Upper lobe of left lung (tissue), 6 donors: Measurements from ENCODE around the gene CAPN5. TPM values are rescaled to one million over a fixed set of nuclear protein-coding genes. Genes with fewer than 3 reads are reported as not detected.
"Not testable (repeated sequence)": the region's sequence is repeated elsewhere in the genome, so short reads cannot be mapped to it uniquely, and the experiment has no call there.

ENCODE experiments used
- ATAC-seq, 2 donors: fragments of 200-7000 bp; cut with Tn5 transposase; one replicate each; pipeline ENCODE4 v1.9.1; 2022; ENCODE audit warnings: mild to moderate bottlenecking in 2 of 2, moderate library complexity in 2 of 2; ENCODE audit not compliant: low FRiP score in 2 of 2
- DNase-seq, 2 donors: peaks; one replicate each; pipeline ENCODE4 v3.0.0-alpha.2; 2019 to 2020
- H3K27ac ChIP-seq, 4 donors: fragments of 200-600 bp; sonication (generic); one replicate each; pipeline ENCODE4 v1.5.1; 2016 to 2019
- H3K27me3 ChIP-seq, 4 donors: fragments of 200-600 bp; sonication (generic); one replicate each; pipeline ENCODE4 v1.5.1; 2017 to 2019
- H3K36me3 ChIP-seq, 4 donors: fragments of 200-600 bp; sonication (generic); one replicate each; pipeline ENCODE4 v1.5.1; 2016 to 2019
- H3K4me1 ChIP-seq, 4 donors: fragments of 200-600 bp; sonication (generic); one replicate each; pipeline ENCODE4 v1.5.1; 2018 to 2019
- H3K4me3 ChIP-seq, 4 donors: fragments of 200-600 bp; sonication (generic); one replicate each; pipeline ENCODE4 v1.5.1; 2017 to 2019; ENCODE audit warnings: mild to moderate bottlenecking in 2 of 4, moderate library complexity in 1 of 4
- H3K9me3 ChIP-seq, 4 donors: fragments of 200-600 bp; sonication (generic); one replicate each; pipeline ENCODE4 v1.5.1; 2018 to 2019
- EP300 ChIP-seq, 4 donors: sonication (generic); formaldehyde crosslinking; IDR thresholded peaks; one replicate each; pipeline ENCODE4 v1.5.1; 2017; ENCODE audit warnings: antibody characterized with exemption in 4 of 4, control low read depth in 2 of 4
- POLR2A ChIP-seq, 4 donors: fragments of 450-650 bp; IDR thresholded peaks; one replicate each; pipeline ENCODE4 v1.5.1; 2016 to 2017; ENCODE audit warnings: antibody characterized with exemption in 4 of 4, mild to moderate bottlenecking in 2 of 4
- POLR2AphosphoS5 ChIP-seq, 2 donors: sonication (generic); formaldehyde crosslinking; IDR thresholded peaks; one replicate each; pipeline ENCODE4 v1.5.1; 2017; ENCODE audit warnings: antibody characterized with exemption in 2 of 2
- WGBS, 2 donors: methylation state at CpG; one replicate each; pipeline ENCODE4 v1.1.5; 2017 to 2018; 5-methylcytosine and 5-hydroxymethylcytosine counted together
- total RNA-seq, 6 donors: library from RNA; depleted of rRNA in 4 of 6; stranded (reverse); fragments of >200 nt in 4 of 6; gene quantifications; one replicate each; pipeline versions ENCODE4 v1.1.0 to v1.2.1, GENCODE V29; 2016 to 2021
- TF ChIP-seq, protein P1 (sequence below), 6 experiments: fragments of 450-650 bp in 4 of 6; fragments of 200-600 bp in 2 of 6; sonication (generic) in 2 of 6; IDR thresholded peaks; one replicate each; pipeline ENCODE4 v1.5.1; 2016 to 2019; ENCODE audit warnings: antibody characterized with exemption in 6 of 6
- donor health status: DM: no; HTN: no; CAD: no; lungs with moderate emphysema.
- donor health status: DM: no; HTN: yes; CAD: no; lungs with severe emphysema.

The CAPN5 gene
- total RNA-seq, 6 donors from 2014 or later, result 2.6 to 8.4 (median 4.4) TPM

DNA sequence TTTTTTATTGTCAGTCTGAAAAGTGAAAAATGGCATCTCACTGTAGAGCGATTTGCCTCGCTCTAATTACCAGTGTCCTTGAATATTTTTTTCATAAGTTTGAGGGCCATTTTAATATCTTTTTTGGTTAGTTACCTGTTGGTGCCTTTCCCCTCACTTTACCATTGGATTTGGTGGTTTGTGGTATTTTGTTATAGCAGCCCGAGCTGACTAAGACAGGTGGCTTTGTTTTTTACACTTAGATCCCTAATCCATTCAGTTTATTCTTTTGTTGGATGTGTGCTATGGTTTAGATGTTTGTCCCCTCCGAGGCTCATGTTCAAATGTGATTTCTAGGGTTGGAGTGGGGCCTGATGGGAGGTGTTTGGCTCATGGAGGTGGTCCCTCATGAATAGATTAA is 6.5 kb upstream of the CAPN5 start:
- Histone ChIP-seq H3K9me3 (peaks cover 0 to 17% (median 11%) of the 10 kb centered on the region in 4 donors), H3K27ac (no peak overlapping the region), H3K4me1 (no peaks in the 10 kb centered on the region), H3K36me3 (no peaks in the 10 kb centered on the region), H3K27me3 (no peaks in the 10 kb centered on the region), H3K4me3 (no peak overlapping the region)
- ATAC-seq (no peak), DNase-seq (no peak)
- WGBS, 2 donors, result 84 to 86% methylated on average over 4 of the region's 4 CpGs
- no peak for TF ChIP-seq POLR2A (IDR thresholded peaks at IDR 0.05)
- TF ChIP-seq EP300 (IDR thresholded peaks at IDR 0.05), result no peak
- no peak for TF ChIP-seq POLR2AphosphoS5 (IDR thresholded peaks at IDR 0.05)
- TF ChIP-seq, protein P1, sequence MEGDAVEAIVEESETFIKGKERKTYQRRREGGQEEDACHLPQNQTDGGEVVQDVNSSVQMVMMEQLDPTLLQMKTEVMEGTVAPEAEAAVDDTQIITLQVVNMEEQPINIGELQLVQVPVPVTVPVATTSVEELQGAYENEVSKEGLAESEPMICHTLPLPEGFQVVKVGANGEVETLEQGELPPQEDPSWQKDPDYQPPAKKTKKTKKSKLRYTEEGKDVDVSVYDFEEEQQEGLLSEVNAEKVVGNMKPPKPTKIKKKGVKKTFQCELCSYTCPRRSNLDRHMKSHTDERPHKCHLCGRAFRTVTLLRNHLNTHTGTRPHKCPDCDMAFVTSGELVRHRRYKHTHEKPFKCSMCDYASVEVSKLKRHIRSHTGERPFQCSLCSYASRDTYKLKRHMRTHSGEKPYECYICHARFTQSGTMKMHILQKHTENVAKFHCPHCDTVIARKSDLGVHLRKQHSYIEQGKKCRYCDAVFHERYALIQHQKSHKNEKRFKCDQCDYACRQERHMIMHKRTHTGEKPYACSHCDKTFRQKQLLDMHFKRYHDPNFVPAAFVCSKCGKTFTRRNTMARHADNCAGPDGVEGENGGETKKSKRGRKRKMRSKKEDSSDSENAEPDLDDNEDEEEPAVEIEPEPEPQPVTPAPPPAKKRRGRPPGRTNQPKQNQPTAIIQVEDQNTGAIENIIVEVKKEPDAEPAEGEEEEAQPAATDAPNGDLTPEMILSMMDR (IDR thresholded peaks at IDR 0.05), result no peak

DNA sequence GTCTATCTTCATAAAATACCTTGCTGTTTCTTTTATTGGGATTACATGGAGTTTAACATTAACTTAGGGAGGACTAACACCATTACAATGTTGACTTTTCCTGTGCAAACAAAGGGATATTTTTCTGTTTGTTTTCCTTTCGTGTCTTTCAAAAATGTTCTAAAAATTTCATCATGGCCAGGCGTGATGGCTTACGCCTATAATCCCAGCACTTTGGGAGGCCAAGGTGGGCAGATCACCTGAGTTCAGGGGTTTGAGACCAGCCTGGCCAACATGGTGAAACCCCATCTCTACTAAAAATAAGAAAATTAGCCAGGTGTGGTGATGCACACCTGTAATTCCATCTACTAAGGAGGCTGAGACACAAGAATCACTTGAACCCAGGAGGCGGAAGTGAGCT is 5.5 kb upstream of the CAPN5 start:
- not testable (repeated sequence) for H3K27ac ChIP-seq, H3K4me3 ChIP-seq, H3K36me3 ChIP-seq, DNase-seq, H3K4me1 ChIP-seq, H3K27me3 ChIP-seq, ATAC-seq
- peaks cover 0 to 12% (median 8%) of the 10 kb centered on the region in 4 donors for H3K9me3 ChIP-seq
- WGBS, 2 donors, result 73 to 75% methylated on average over 4 of the region's 4 CpGs

DNA sequence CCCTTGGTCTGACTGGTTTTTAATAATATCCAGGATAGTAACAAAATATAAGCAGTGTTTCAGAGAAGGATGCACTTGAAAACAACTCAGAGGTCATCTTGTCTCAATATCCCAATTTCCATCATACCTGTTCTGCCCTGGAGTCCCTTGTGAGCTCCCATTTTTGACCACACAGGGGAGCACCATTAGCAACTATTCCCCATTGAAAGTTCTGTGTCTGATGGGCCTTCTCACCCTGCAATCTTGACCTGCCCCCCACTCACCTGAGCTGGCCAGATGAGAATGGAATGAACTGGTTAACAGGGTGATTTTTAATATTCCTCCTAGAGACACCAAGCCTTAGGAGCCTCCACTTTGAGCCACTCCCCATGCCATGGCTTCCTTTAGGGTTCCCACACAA is 3.8 kb upstream of the CAPN5 start:
- Histone ChIP-seq H3K27ac (no peak overlapping the region), H3K4me3 (no peak overlapping the region), H3K27me3 (no peaks in the 10 kb centered on the region), H3K4me1 (peaks cover 10 to 17% (median 12%) of the 10 kb centered on the region in 4 donors), H3K36me3 (no peaks in the 10 kb centered on the region), H3K9me3 (no peaks in the 10 kb centered on the region)
- DNase-seq, result no peak
- ATAC-seq, result no peak
- TF ChIP-seq POLR2A (IDR thresholded peaks at IDR 0.05) (no peak), POLR2AphosphoS5 (IDR thresholded peaks at IDR 0.05) (no peak), EP300 (IDR thresholded peaks at IDR 0.05) (no peak)
- TF ChIP-seq, protein P1 (IDR thresholded peaks at IDR 0.05), result no peak

DNA sequence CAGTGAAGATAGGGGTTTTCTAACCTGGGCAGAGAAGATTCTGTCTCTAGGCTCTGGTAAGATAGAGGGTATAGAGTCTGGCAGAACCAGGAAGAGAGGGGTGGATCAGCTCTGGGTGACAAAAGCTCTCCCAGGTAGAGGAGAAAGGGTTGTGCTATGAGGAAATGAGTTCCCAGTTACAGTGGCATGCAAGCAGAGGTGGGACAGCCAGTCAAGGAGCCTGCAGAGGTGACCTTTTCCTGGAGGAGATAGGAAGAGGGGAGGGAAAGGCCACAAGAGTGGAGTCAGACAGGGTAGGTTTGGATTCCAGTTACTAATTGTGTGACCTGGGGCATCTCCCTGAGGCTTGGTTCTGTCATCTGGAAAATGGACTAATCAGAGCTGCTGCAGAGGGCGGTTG is 3.4 kb upstream of the CAPN5 start:
- H3K27me3 ChIP-seq, result no peaks in the 10 kb centered on the region
- ATAC-seq, result no peak
- no peak for DNase-seq
- no peak overlapping the region for H3K4me3 ChIP-seq
- H3K36me3 ChIP-seq, result no peaks in the 10 kb centered on the region
- WGBS, 2 donors, result 78 to 93% methylated on average over 1 of the region's 1 CpG
- H3K4me1 ChIP-seq, result peaks cover 11 to 22% (median 13%) of the 10 kb centered on the region in 4 donors
- TF ChIP-seq POLR2AphosphoS5 (IDR thresholded peaks at IDR 0.05) (no peak), EP300 (IDR thresholded peaks at IDR 0.05) (no peak), POLR2A (IDR thresholded peaks at IDR 0.05) (no peak)
- TF ChIP-seq, protein P1 (IDR thresholded peaks at IDR 0.05), result no peak
- H3K27ac ChIP-seq, result no peak overlapping the region
- no peaks in the 10 kb centered on the region for H3K9me3 ChIP-seq

DNA sequence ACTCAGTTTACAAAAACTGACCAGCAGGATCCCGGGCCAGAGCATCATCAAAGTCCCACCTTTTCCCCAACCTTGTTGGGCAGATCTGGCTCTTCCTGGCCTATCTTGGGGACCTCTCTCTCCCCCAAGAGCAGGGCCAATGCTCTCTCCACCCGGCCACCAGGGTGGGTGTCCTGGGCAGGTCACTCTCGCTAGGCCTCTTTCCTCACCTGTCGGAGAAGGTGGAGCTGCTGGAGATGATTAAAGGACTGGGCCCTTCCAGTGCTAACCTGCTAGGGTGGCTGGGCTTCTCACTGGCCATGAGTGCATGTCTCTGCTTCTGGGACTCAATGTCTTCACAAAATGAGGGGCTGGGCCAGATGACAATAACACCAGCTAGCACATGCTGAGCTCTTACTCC is 2.9 kb upstream of the CAPN5 start:
- no peaks in the 10 kb centered on the region for H3K27me3 ChIP-seq
- DNase-seq (no peak), ATAC-seq (no peak)
- WGBS, 2 donors, result 93 to 100% methylated on average over 4 of the region's 4 CpGs
- no peaks in the 10 kb centered on the region for H3K9me3 ChIP-seq
- TF ChIP-seq POLR2AphosphoS5 (IDR thresholded peaks at IDR 0.05) (no peak), EP300 (IDR thresholded peaks at IDR 0.05) (no peak), POLR2A (IDR thresholded peaks at IDR 0.05) (no peak)
- TF ChIP-seq, protein P1 (IDR thresholded peaks at IDR 0.05), result no peak
- H3K36me3 ChIP-seq, result no peaks in the 10 kb centered on the region
- H3K4me1 ChIP-seq, result peaks cover 11 to 24% (median 13%) of the 10 kb centered on the region in 4 donors
- H3K27ac ChIP-seq, result no peak overlapping the region
- H3K4me3 ChIP-seq, result no peak overlapping the region
